Transverse colon (tissue), 4 donors: ENCODE results near the gene IKZF2.

Experiments used
- EP300 ChIP-seq: sonication (generic); formaldehyde crosslinking; IDR thresholded peaks from one replicate; pipeline ENCODE4 v1.6.1; 2017; ENCODE audit warnings: antibody characterized with exemption, low read depth
- POLR2A ChIP-seq: fragments of 450-650 bp; IDR thresholded peaks from one replicate; pipeline ENCODE4 v1.6.1; 2016; ENCODE audit warnings: antibody characterized with exemption, mild to moderate bottlenecking, moderate library complexity
- POLR2AphosphoS5 ChIP-seq, 3 donors: sonication (generic); formaldehyde crosslinking; IDR thresholded peaks; one replicate each; pipeline ENCODE4 v1.6.1; 2016; ENCODE audit warnings: antibody characterized with exemption in 3 of 3
- TF ChIP-seq, protein P1 (sequence below), 5 experiments: fragments of 200-600 bp in 3 of 5; fragments of 450-650 bp in 2 of 5; sonication (generic) in 3 of 5; IDR thresholded peaks; 1 replicate in 2 of 5; 2 replicates in 3 of 5; pipeline ENCODE4 v1.5.1; 2016 to 2017; ENCODE audit warnings: antibody characterized with exemption in 5 of 5, inconsistent platforms in 3 of 5, mild to moderate bottlenecking in 2 of 5, moderate library complexity in 1 of 5

DNA sequence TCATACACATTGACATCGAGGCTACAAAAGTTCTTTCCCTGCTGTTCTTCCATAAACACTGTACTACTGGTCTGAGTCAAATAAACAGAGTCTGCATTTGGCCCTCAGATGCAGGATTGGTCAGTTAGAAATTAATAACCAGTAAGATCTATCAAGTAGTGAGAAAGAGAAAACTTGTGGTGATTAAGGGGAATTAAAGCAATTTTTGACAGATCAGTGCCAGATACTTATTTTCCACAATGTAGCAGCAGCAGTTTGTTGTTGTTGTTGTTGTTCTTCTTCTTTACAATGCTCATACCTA is 85.0 kb downstream of the IKZF2 start:
- TF ChIP-seq, protein P1, sequence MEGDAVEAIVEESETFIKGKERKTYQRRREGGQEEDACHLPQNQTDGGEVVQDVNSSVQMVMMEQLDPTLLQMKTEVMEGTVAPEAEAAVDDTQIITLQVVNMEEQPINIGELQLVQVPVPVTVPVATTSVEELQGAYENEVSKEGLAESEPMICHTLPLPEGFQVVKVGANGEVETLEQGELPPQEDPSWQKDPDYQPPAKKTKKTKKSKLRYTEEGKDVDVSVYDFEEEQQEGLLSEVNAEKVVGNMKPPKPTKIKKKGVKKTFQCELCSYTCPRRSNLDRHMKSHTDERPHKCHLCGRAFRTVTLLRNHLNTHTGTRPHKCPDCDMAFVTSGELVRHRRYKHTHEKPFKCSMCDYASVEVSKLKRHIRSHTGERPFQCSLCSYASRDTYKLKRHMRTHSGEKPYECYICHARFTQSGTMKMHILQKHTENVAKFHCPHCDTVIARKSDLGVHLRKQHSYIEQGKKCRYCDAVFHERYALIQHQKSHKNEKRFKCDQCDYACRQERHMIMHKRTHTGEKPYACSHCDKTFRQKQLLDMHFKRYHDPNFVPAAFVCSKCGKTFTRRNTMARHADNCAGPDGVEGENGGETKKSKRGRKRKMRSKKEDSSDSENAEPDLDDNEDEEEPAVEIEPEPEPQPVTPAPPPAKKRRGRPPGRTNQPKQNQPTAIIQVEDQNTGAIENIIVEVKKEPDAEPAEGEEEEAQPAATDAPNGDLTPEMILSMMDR (IDR thresholded peaks at IDR 0.05) = no peak
- TF ChIP-seq POLR2A (no peak), EP300 (no peak), POLR2AphosphoS5 (IDR thresholded peaks at IDR 0.05) (no peak)
